HepG2 (cell line): Measurements from ENCODE around the gene EXTL2. TPM values are rescaled to one million over a fixed set of nuclear protein-coding genes. Genes with fewer than 3 reads are reported as not detected.

Source experiments
- AKAP8 ChIP-seq: sonication (generic); formaldehyde crosslinking; IDR thresholded peaks from 2 replicates; pipeline ENCODE4 v1.5.1; 2020; ENCODE audit warnings: mild to moderate bottlenecking, missing genetic modification reagents
- FOXC1 ChIP-seq: sonication (generic); formaldehyde crosslinking; IDR thresholded peaks from 2 replicates; pipeline ENCODE4 v1.8.0; 2022; ENCODE audit warnings: mild to moderate bottlenecking, missing genetic modification reagents, borderline replicate concordance
- SKI ChIP-seq: fragments of 450-650 bp; IDR thresholded peaks from one replicate; pipeline ENCODE4 v1.6.1; 2018; ENCODE audit warnings: mild to moderate bottlenecking; ENCODE audit not compliant: partially characterized antibody
- ZNF225 ChIP-seq: sonication (generic); formaldehyde crosslinking; IDR thresholded peaks from 2 replicates; pipeline ENCODE4 v1.4.0; 2020; ENCODE audit warnings: mild to moderate bottlenecking, missing genetic modification reagents
- ZNF235 ChIP-seq: sonication (generic); formaldehyde crosslinking; IDR thresholded peaks from 2 replicates; pipeline ENCODE4 v1.8.1; 2023; ENCODE audit warnings: mild to moderate bottlenecking, missing genetic modification reagents, borderline replicate concordance
- ZNF468 ChIP-seq: sonication (generic); formaldehyde crosslinking; IDR thresholded peaks from 2 replicates; pipeline ENCODE4 v1.8.0; 2022; ENCODE audit warnings: mild to moderate bottlenecking, moderate library complexity, missing genetic modification reagents
- ZNF615 ChIP-seq: sonication (generic); formaldehyde crosslinking; IDR thresholded peaks from 2 replicates; pipeline ENCODE4 v1.5.0; 2020; ENCODE audit warnings: mild to moderate bottlenecking, missing genetic modification reagents, borderline replicate concordance
- ZNF703 ChIP-seq: sonication (generic); formaldehyde crosslinking; IDR thresholded peaks from 2 replicates; pipeline ENCODE4 v1.5.1; 2020; ENCODE audit warnings: missing genetic modification reagents, mild to moderate bottlenecking, moderate library complexity, borderline replicate concordance
- polyA plus RNA-seq, 8 experiments: library from polyadenylated mRNA; depleted of rRNA in 3 of 8; stranded (reverse) in 7 of 8; unstranded in 1 of 8; fragments of >200 nt; fragmentation: Illumina TruSeq in 4 of 8; extraction: Trizol in 4 of 8; gene quantifications; 2 replicates each; pipeline versions ENCODE4 v1.2.1 to v1.2.3, GENCODE V29; 2011 to 2016; ENCODE audit warnings: low read depth in 4 of 8, missing spikeins in 1 of 8, mixed read lengths in 1 of 8; ENCODE audit not compliant: insufficient read depth in 1 of 8
- total RNA-seq, 5 experiments: library from RNA; depleted of rRNA; stranded (reverse); fragments of >200 nt; fragmentation: Illumina TruSeq; extraction: Trizol; gene quantifications; 2 replicates each; pipeline ENCODE4 v1.2.3, GENCODE V29; 2016; ENCODE audit warnings: low read depth in 1 of 5
- TF ChIP-seq, protein P1 (sequence below): sonication (generic); formaldehyde crosslinking; conservative IDR thresholded peaks from 2 replicates; pipeline ENCODE4 v1.4.0; 2020; ENCODE audit warnings: missing genetic modification reagents
- TF ChIP-seq, protein P2 (sequence below): sonication (generic); formaldehyde crosslinking; IDR thresholded peaks from 2 replicates; pipeline ENCODE4 v1.5.1; 2020; ENCODE audit warnings: mild to moderate bottlenecking, missing genetic modification reagents
- TF ChIP-seq, protein P3 (sequence below): sonication (generic); formaldehyde crosslinking; IDR thresholded peaks from 2 replicates; pipeline ENCODE4 v1.4.0; 2020; ENCODE audit warnings: missing genetic modification reagents, borderline replicate concordance

The EXTL2 gene
- total and polyA plus RNA-seq, 2 of the 13 experiments (the other 11 are each of a cell fraction or from before 2014, with no cell fraction given) = 22.0 to 23.5 TPM

DNA sequence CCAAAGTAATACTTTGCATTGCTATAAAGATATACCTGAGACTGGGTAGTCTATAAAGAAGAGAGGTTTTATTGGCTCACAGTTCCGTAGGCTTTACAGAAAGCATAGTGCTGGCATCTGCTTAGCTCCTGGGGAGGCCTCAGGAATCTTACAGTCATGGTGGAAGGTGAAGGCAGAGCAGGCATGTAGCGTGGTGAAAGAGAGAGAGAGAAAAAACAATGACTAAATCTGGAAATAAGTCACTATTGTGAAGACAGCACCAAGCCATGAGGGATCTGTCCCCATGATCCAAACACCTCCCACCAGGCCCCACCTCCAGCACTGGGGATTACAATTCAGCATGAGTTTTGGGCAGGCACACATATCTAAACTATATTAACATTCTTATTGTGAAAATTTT is 31.6 kb upstream of the EXTL2 start (continued):
- TF ChIP-seq ZNF703 (CRISPR knock-in tag) (no peak), ZNF235 (CRISPR knock-in tag) (no peak), ZNF468 (no peak), ZNF615 (CRISPR knock-in tag) (no peak), ZNF225 (CRISPR knock-in tag) (no peak), AKAP8 (no peak), SKI (no peak), FOXC1 (no peak)
- TF ChIP-seq, protein P1, sequence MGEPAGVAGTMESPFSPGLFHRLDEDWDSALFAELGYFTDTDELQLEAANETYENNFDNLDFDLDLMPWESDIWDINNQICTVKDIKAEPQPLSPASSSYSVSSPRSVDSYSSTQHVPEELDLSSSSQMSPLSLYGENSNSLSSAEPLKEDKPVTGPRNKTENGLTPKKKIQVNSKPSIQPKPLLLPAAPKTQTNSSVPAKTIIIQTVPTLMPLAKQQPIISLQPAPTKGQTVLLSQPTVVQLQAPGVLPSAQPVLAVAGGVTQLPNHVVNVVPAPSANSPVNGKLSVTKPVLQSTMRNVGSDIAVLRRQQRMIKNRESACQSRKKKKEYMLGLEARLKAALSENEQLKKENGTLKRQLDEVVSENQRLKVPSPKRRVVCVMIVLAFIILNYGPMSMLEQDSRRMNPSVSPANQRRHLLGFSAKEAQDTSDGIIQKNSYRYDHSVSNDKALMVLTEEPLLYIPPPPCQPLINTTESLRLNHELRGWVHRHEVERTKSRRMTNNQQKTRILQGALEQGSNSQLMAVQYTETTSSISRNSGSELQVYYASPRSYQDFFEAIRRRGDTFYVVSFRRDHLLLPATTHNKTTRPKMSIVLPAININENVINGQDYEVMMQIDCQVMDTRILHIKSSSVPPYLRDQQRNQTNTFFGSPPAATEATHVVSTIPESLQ (CRISPR knock-in tag) = no peak
- TF ChIP-seq, protein P2, sequence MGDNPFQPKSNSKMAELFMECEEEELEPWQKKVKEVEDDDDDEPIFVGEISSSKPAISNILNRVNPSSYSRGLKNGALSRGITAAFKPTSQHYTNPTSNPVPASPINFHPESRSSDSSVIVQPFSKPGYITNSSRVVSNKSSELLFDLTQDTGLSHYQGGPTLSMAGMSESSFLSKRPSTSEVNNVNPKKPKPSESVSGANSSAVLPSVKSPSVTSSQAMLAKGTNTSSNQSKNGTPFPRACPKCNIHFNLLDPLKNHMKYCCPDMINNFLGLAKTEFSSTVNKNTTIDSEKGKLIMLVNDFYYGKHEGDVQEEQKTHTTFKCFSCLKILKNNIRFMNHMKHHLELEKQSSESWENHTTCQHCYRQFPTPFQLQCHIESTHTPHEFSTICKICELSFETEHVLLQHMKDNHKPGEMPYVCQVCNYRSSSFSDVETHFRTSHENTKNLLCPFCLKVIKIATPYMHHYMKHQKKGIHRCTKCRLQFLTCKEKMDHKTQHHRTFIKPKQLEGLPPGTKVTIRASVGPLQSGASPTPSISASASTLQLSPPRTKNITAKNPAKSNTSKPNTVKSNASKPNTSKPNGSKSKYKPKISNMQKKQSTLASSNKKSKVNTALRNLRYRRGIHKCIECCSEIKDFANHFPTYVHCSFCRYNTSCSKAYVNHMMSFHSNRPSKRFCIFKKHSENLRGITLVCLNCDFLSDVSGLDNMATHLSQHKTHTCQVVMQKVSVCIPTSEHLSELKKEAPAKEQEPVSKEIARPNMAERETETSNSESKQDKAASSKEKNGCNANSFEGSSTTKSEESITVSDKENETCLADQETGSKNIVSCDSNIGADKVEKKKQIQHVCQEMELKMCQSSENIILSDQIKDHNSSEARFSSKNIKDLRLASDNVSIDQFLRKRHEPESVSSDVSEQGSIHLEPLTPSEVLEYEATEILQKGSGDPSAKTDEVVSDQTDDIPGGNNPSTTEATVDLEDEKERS = no peak
- TF ChIP-seq, protein P3, sequence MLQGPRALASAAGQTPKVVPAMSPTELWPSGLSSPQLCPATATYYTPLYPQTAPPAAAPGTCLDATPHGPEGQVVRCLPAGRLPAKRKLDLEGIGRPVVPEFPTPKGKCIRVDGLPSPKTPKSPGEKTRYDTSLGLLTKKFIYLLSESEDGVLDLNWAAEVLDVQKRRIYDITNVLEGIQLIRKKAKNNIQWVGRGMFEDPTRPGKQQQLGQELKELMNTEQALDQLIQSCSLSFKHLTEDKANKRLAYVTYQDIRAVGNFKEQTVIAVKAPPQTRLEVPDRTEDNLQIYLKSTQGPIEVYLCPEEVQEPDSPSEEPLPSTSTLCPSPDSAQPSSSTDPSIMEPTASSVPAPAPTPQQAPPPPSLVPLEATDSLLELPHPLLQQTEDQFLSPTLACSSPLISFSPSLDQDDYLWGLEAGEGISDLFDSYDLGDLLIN (CRISPR knock-in tag) = no peak
